Endometrial microvascular endothelial cells (primary cell): ENCODE results near the gene SCG3. TPM values are rescaled to one million over a fixed set of nuclear protein-coding genes. Genes with fewer than 3 reads are reported as not detected.

Experiments
- in situ Hi-C: cut with HindIII; loops from 2 replicates; pipeline ENCODE4 v1.10.0; 2017; ENCODE audit warnings: low sequenced_read_pairs, low pct_unique_long_range_greater_than_20kb; ENCODE audit errors: inconsistent ontology term
- total RNA-seq: library from RNA; depleted of rRNA; stranded (reverse); fragments of >200 nt; gene quantifications from one replicate; pipeline ENCODE4 v1.2.3, GENCODE V29; 2015; ENCODE audit errors: inconsistent ontology term

SCG3 gene
- total RNA-seq, 1 donor from 2014 or later: not detected

GRCh38 chr15:51675234-51675633 is 6.1 kb upstream of the SCG3 start:
- in situ Hi-C loops: no loop called here

- in situ Hi-C loops: no loop called here
These were observed 4.3 kb upstream of the SCG3 start for GRCh38 chr15:51677021-51677420.

GRCh38 chr15:51677452-51677851 is 3.9 kb upstream of the SCG3 start:
- in situ Hi-C loops: no loop called here

- in situ Hi-C loops: no loop called here
These were observed 3.2 kb upstream of the SCG3 start for GRCh38 chr15:51678096-51678495.

- in situ Hi-C loops: no loop called here
These were observed 982 bp upstream of the SCG3 start for GRCh38 chr15:51680321-51680720.

GRCh38 chr15:51687565-51687964 is 6.3 kb downstream of the SCG3 start:
- in situ Hi-C loops: no loop called here

GRCh38 chr15:51688863-51689262 is 7.6 kb downstream of the SCG3 start:
- in situ Hi-C loops: no loop called here

- in situ Hi-C loops: no loop called here
These were observed 10.9 kb downstream of the SCG3 start for GRCh38 chr15:51692154-51692553.

GRCh38 chr15:51696566-51696965 is 15.3 kb downstream of the SCG3 start:
- in situ Hi-C loops: no loop called here

- in situ Hi-C loops: no loop called here
These were observed 15.9 kb downstream of the SCG3 start for GRCh38 chr15:51697163-51697562.

GRCh38 chr15:51699373-51699772 is 18.1 kb downstream of the SCG3 start:
- in situ Hi-C loops: no loop called here

GRCh38 chr15:51702710-51703109 is 21.4 kb downstream of the SCG3 start:
- in situ Hi-C loops: no loop called here

GRCh38 chr15:51706291-51706690 is 25.0 kb downstream of the SCG3 start:
- in situ Hi-C loops: no loop called here

GRCh38 chr15:51706926-51707608 is 25.8 kb downstream of the SCG3 start:
- in situ Hi-C loops: no loop called here

- in situ Hi-C loops: no loop called here
These were observed 26.7 kb downstream of the SCG3 start for GRCh38 chr15:51708013-51708412.

- in situ Hi-C loops: no loop called here
These were observed 27.7 kb downstream of the SCG3 start for GRCh38 chr15:51709031-51709430.

- in situ Hi-C loops: no loop called here
These were observed 32.9 kb downstream of the SCG3 start for GRCh38 chr15:51714162-51714561.

GRCh38 chr15:51714911-51715310 is 33.6 kb downstream of the SCG3 start:
- in situ Hi-C loops: no loop called here

- in situ Hi-C loops: no loop called here
These were observed 36.9 kb downstream of the SCG3 start for GRCh38 chr15:51718219-51718618.

- in situ Hi-C loops: no loop called here
These were observed 37.4 kb downstream of the SCG3 start for GRCh38 chr15:51718746-51719145.
